ENCODE results near the gene HMCN2.

DNA sequence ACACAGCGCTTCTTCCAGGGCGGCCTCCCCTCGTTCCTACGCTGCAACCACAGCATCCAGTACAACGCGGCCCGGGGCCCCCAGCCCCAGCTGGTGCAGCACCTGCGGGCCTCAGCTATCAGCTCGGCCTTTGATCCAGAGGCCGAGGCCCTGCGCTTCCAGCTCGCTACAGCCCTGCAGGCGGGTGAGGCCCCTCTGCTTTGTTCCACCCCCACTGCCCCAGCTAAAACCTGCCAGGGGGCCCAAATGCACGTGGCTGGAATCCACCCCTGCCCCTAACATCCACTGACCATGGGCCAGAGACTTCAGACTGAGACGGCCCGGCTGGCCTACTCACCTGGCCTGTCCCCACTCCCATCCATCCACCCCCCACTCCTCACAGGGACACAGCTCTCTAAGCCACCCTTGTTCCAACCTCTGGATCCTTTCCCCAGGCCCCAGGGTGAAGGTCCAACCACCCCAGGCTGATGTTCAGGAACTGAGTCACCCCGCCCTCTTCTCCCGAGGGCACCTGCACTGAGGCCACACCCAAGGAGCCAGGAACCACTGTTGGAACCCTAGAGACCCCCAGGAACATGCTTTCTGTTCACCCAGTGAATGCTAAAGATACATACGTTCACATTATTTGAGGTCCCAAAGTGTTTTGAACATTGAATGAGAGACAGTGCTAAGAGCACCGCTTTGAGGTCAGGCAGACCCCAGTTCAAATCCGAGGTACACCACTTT lies 160.3 kb downstream of the HMCN2 start:
- TF ChIP-seq EZH2 (IDR thresholded peaks at IDR 0.05; ENCODE audit: insufficient read depth, poor library complexity, severe bottlenecking): no peak
- no peak for TF ChIP-seq EZH2phosphoT487 (IDR thresholded peaks at IDR 0.05; ENCODE audit: insufficient read depth, low read depth)

All from GM23248 (cell line).